ENCODE data around the gene SLAIN1.
A peak's percentile ranks its signal among the peaks of the same experiment; 100 is the strongest.

The SLAIN1 gene

DNA sequence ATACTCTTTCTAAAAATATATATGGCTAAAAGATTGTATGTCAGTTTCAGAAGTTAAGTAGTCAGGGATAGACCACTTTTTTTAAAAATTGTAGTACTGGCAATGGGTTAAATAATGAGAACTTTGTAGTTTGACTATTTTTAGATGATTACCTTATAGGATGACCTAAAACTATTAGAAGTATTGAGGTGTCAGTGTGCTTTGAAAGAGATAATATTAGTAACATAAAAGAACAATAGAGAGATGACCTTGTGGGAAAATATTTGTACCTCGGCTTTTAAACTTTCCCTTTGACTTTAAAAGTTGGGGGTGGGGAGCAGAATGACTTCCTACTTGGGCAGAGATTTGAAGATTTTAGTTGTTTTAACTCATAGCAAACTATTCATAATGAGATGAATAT lies 48.3 kb downstream of the SLAIN1 start:
- Histone ChIP-seq H3K4me1 (ENCODE audit: control insufficient read depth in 1 of 2, insufficient read depth in 1 of 2, low read depth in 1 of 2, low read length in 1 of 2) (peaks cover 0 to 5% of the 10 kb centered on the region in 2 experiments), H3K36me3 (peaks cover 29% of the 10 kb centered on the region), H3K4me3 (ENCODE audit: low read depth in 1 of 2, low read length in 1 of 2) (no peak overlapping the region), H3K27me3 (no peaks in the 10 kb centered on the region), H3K27ac (no peak overlapping the region), H3K9me3 (no peaks in the 10 kb centered on the region)
- TF ChIP-seq, protein P1, sequence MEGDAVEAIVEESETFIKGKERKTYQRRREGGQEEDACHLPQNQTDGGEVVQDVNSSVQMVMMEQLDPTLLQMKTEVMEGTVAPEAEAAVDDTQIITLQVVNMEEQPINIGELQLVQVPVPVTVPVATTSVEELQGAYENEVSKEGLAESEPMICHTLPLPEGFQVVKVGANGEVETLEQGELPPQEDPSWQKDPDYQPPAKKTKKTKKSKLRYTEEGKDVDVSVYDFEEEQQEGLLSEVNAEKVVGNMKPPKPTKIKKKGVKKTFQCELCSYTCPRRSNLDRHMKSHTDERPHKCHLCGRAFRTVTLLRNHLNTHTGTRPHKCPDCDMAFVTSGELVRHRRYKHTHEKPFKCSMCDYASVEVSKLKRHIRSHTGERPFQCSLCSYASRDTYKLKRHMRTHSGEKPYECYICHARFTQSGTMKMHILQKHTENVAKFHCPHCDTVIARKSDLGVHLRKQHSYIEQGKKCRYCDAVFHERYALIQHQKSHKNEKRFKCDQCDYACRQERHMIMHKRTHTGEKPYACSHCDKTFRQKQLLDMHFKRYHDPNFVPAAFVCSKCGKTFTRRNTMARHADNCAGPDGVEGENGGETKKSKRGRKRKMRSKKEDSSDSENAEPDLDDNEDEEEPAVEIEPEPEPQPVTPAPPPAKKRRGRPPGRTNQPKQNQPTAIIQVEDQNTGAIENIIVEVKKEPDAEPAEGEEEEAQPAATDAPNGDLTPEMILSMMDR (IDR thresholded peaks at IDR 0.05): no peak

- no peak overlapping the region for H3K4me3 ChIP-seq (ENCODE audit: low read depth in 1 of 2, low read length in 1 of 2)
- no peaks in the 10 kb centered on the region for H3K27me3 ChIP-seq
- no peak overlapping the region for H3K27ac ChIP-seq
- H3K36me3 ChIP-seq: peaks cover 41% of the 10 kb centered on the region
- no peaks in the 10 kb centered on the region for H3K9me3 ChIP-seq
- TF ChIP-seq, protein P1 (IDR thresholded peaks at IDR 0.05): no peak
- H3K4me1 ChIP-seq (ENCODE audit: control insufficient read depth in 1 of 2, insufficient read depth in 1 of 2, low read depth in 1 of 2, low read length in 1 of 2): no peaks in the 10 kb centered on the region
These were observed 51.9 kb downstream of the SLAIN1 start for GRCh38 chr13:77749344-77749880.

DNA sequence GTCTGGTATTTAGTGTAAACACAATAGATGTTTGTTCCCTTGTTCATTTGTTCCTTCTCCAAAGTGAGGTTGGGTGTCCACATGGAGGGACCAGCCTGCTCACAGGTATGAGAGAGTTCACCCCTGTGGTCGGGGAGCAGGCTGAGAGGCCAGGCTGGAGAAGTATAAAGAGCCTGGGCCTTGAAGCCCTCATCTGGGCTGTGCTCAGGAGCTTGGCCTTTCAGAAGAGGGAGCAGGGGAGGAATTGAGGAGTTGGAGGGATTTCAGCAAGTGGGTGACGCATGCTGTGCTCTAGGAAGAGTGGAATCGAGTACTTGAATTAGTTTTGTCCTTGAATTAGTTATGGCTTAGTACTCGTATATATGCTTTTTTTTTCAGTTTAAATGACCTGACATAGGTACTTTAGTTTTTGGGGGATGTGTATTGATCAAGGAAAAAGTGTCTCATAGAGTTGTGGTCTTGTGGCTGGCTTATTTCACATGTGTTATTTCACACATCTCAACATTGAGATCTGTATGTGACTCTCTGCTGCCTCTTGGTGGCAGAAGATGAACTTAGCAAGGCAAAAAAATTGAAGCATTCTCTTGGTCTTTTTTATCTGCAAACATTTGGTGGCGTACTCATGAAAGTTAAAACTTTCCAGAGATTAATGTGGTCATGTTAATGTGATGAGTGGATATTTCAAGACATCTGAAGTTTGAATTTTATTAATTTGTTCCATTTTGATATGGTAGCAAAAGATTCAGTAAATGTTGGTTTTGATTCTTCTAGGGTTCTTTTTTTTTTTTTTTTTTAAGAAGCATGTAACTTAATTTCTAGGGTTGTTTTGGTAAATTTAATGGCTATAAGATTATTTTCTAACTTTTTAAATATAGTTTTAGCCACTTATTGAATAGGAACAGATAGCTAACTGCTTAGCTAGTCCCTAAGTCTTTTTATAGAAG lies 54.3 kb downstream of the SLAIN1 start:
- no peaks in the 10 kb centered on the region for H3K27me3 ChIP-seq
- H3K9me3 ChIP-seq: no peaks in the 10 kb centered on the region
- peaks cover 30% of the 10 kb centered on the region for H3K36me3 ChIP-seq
- no peak overlapping the region for H3K27ac ChIP-seq
- H3K4me1 ChIP-seq (ENCODE audit: control insufficient read depth in 1 of 2, insufficient read depth in 1 of 2, low read depth in 1 of 2, low read length in 1 of 2): no peaks in the 10 kb centered on the region
- H3K4me3 ChIP-seq (ENCODE audit: low read depth in 1 of 2, low read length in 1 of 2): no peak overlapping the region
- TF ChIP-seq, protein P1 (IDR thresholded peaks at IDR 0.05): peak; percentile 45

DNA sequence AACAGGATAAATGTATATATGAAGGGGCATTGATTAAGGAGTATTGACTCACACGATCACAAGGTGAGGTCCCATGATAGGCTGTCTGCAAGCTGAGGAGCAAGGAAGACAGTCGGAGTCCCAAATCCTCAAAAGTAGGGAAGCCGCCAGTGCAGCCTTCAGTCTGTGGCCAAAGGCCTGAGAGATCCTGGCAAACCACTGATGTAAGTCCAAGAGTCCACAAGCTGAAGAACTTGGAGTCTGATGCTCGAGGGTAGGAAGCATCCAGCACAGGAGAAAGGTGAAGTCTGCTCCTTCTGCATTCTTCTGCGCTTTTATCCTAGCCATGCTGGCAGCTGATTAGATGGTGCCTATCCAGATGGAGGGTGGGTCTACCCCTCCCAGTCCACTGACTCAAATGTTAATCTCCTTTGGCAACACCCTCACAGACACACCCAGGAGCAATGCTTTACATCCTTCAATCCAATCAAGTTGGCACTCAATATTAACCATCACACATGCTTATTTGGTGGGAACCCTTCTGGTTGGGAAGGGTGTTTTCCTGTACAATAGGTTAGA lies 55.1 kb downstream of the SLAIN1 start:
- no peak overlapping the region for H3K27ac ChIP-seq
- H3K9me3 ChIP-seq: no peaks in the 10 kb centered on the region
- no peak overlapping the region for H3K4me3 ChIP-seq (ENCODE audit: low read depth in 1 of 2, low read length in 1 of 2)
- H3K27me3 ChIP-seq: no peaks in the 10 kb centered on the region
- TF ChIP-seq, protein P1 (IDR thresholded peaks at IDR 0.05): no peak
- peaks cover 23% of the 10 kb centered on the region for H3K36me3 ChIP-seq
- no peaks in the 10 kb centered on the region for H3K4me1 ChIP-seq (ENCODE audit: control insufficient read depth in 1 of 2, insufficient read depth in 1 of 2, low read depth in 1 of 2, low read length in 1 of 2)

GRCh38 chr13:77760893-77761292 lies 63.4 kb downstream of the SLAIN1 start:
- no peak overlapping the region for H3K27ac ChIP-seq
- no peaks in the 10 kb centered on the region for H3K4me1 ChIP-seq (ENCODE audit: control insufficient read depth in 1 of 2, insufficient read depth in 1 of 2, low read depth in 1 of 2, low read length in 1 of 2)
- TF ChIP-seq, protein P1 (IDR thresholded peaks at IDR 0.05): no peak
- H3K36me3 ChIP-seq: peaks cover 34% of the 10 kb centered on the region
- no peaks in the 10 kb centered on the region for H3K27me3 ChIP-seq
- H3K4me3 ChIP-seq (ENCODE audit: low read depth in 1 of 2, low read length in 1 of 2): no peak overlapping the region
- no peaks in the 10 kb centered on the region for H3K9me3 ChIP-seq
